GM12874 (cell line): Measurements from ENCODE around the gene FAM131C.

ENCODE experiments used
- CTCF ChIP-seq: IDR thresholded peaks from 2 replicates; pipeline ENCODE4 v1.5.1; 2011; ENCODE audit warnings: low read depth, mild to moderate bottlenecking, control low read depth, low read length, moderate library complexity; ENCODE audit not compliant: insufficient read depth

FAM131C gene

GRCh38 chr1:16015960-16016901, 57.2 kb downstream of the FAM131C start:
- no peak for TF ChIP-seq CTCF

GRCh38 chr1:16015491-16015890, 58.0 kb downstream of the FAM131C start:
- TF ChIP-seq CTCF, result no peak

GRCh38 chr1:16014509-16015482, 58.7 kb downstream of the FAM131C start:
- no peak for TF ChIP-seq CTCF

GRCh38 chr1:16013908-16014258, 59.6 kb downstream of the FAM131C start:
- TF ChIP-seq CTCF, result no peak

- no peak for TF ChIP-seq CTCF
These were observed 60.1 kb downstream of the FAM131C start for GRCh38 chr1:16013220-16013907.

- TF ChIP-seq CTCF, result no peak
These were observed 60.7 kb downstream of the FAM131C start for GRCh38 chr1:16012590-16013219.
